Liver (tissue), 3 donors: Measurements from ENCODE around the gene P2RY12.
"Not testable (repeated sequence)": the region's sequence is repeated elsewhere in the genome, so short reads cannot be mapped to it uniquely, and the experiment has no call there.

Experiments used
- CTCF ChIP-seq: fragments of 150-350 bp; IDR thresholded peaks from 2 replicates; pipeline ENCODE4 v1.5.1; 2017; ENCODE audit warnings: improper control_type of control experiment, low read depth, low read length; ENCODE audit not compliant: missing input control
- EGR1 ChIP-seq, 2 donors: IDR thresholded peaks; 2 replicates each; pipeline ENCODE4 v1.6.1; 2016 to 2018; ENCODE audit warnings: antibody characterized with exemption in 2 of 2, low read depth in 2 of 2
- GABPA ChIP-seq, 2 donors: IDR thresholded peaks in 1 of 2; conservative IDR thresholded peaks in 1 of 2; 2 replicates each; pipeline ENCODE4 v1.6.1; 2016; ENCODE audit warnings: antibody characterized with exemption in 2 of 2, mild to moderate bottlenecking in 1 of 2, moderate library complexity in 1 of 2
- HNF4G ChIP-seq: IDR thresholded peaks from 2 replicates; pipeline ENCODE4 v1.6.1; 2016; ENCODE audit warnings: antibody characterized with exemption
- JUND ChIP-seq, 2 donors: IDR thresholded peaks; 2 replicates each; pipeline ENCODE4 v1.6.1; 2016; ENCODE audit warnings: antibody characterized with exemption in 2 of 2
- TAF1 ChIP-seq: conservative IDR thresholded peaks from 2 replicates; pipeline ENCODE4 v1.6.1; 2016; ENCODE audit warnings: antibody characterized with exemption, mild to moderate bottlenecking
- YY1 ChIP-seq: IDR thresholded peaks from 2 replicates; pipeline ENCODE4 v1.6.1; 2016; ENCODE audit warnings: antibody characterized with exemption, mild to moderate bottlenecking
- TF ChIP-seq, protein P1 (sequence below): IDR thresholded peaks from 2 replicates; pipeline ENCODE4 v1.6.1; 2016; ENCODE audit warnings: antibody characterized with exemption, mild to moderate bottlenecking
- TF ChIP-seq, protein P2 (sequence below): IDR thresholded peaks from 2 replicates; pipeline ENCODE4 v1.6.1; 2016; ENCODE audit warnings: antibody characterized with exemption
- TF ChIP-seq, protein P3 (sequence below): IDR thresholded peaks from 2 replicates; pipeline ENCODE4 v1.6.1; 2016; ENCODE audit warnings: antibody characterized with exemption
- TF ChIP-seq, protein P4 (sequence below): IDR thresholded peaks from 2 replicates; pipeline ENCODE4 v1.6.1; 2016; ENCODE audit warnings: antibody characterized with exemption
- donor health status: healthy.
- donor health status: healthy.

- TF ChIP-seq EGR1 (IDR thresholded peaks at IDR 0.05; ENCODE audit: low read depth in 2 of 2); CTCF; GABPA (IDR thresholded peaks at IDR 0.05 in 1 of 2, conservative IDR thresholded peaks at IDR 0.05 in 1 of 2); YY1; JUND (IDR thresholded peaks at IDR 0.05); TAF1; HNF4G: not testable (repeated sequence)
- TF ChIP-seq, protein P1, sequence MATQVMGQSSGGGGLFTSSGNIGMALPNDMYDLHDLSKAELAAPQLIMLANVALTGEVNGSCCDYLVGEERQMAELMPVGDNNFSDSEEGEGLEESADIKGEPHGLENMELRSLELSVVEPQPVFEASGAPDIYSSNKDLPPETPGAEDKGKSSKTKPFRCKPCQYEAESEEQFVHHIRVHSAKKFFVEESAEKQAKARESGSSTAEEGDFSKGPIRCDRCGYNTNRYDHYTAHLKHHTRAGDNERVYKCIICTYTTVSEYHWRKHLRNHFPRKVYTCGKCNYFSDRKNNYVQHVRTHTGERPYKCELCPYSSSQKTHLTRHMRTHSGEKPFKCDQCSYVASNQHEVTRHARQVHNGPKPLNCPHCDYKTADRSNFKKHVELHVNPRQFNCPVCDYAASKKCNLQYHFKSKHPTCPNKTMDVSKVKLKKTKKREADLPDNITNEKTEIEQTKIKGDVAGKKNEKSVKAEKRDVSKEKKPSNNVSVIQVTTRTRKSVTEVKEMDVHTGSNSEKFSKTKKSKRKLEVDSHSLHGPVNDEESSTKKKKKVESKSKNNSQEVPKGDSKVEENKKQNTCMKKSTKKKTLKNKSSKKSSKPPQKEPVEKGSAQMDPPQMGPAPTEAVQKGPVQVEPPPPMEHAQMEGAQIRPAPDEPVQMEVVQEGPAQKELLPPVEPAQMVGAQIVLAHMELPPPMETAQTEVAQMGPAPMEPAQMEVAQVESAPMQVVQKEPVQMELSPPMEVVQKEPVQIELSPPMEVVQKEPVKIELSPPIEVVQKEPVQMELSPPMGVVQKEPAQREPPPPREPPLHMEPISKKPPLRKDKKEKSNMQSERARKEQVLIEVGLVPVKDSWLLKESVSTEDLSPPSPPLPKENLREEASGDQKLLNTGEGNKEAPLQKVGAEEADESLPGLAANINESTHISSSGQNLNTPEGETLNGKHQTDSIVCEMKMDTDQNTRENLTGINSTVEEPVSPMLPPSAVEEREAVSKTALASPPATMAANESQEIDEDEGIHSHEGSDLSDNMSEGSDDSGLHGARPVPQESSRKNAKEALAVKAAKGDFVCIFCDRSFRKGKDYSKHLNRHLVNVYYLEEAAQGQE: not testable (repeated sequence)
- TF ChIP-seq, protein P2, sequence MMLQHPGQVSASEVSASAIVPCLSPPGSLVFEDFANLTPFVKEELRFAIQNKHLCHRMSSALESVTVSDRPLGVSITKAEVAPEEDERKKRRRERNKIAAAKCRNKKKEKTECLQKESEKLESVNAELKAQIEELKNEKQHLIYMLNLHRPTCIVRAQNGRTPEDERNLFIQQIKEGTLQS: not testable (repeated sequence)
- TF ChIP-seq, protein P3, sequence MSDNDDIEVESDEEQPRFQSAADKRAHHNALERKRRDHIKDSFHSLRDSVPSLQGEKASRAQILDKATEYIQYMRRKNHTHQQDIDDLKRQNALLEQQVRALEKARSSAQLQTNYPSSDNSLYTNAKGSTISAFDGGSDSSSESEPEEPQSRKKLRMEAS: not testable (repeated sequence)
- TF ChIP-seq, protein P4, sequence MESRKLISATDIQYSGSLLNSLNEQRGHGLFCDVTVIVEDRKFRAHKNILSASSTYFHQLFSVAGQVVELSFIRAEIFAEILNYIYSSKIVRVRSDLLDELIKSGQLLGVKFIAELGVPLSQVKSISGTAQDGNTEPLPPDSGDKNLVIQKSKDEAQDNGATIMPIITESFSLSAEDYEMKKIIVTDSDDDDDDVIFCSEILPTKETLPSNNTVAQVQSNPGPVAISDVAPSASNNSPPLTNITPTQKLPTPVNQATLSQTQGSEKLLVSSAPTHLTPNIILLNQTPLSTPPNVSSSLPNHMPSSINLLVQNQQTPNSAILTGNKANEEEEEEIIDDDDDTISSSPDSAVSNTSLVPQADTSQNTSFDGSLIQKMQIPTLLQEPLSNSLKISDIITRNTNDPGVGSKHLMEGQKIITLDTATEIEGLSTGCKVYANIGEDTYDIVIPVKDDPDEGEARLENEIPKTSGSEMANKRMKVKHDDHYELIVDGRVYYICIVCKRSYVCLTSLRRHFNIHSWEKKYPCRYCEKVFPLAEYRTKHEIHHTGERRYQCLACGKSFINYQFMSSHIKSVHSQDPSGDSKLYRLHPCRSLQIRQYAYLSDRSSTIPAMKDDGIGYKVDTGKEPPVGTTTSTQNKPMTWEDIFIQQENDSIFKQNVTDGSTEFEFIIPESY: not testable (repeated sequence)
These were observed 7.6 kb upstream of the P2RY12 start for GRCh38 chr3:151392191-151392590.
